G401.6 (cell line): Measurements from ENCODE around the gene PRTG.
"Not testable (repeated sequence)": the region's sequence is repeated elsewhere in the genome, so short reads cannot be mapped to it uniquely, and the experiment has no call there.

Experiments
- FAIRE-seq: peaks from 2 replicates; lab custom pipeline; 2012; peaks lifted over from hg19 to GRCh38; lab: Jason Lieb, UNC

The PRTG gene

GRCh38 chr15:55700876-55701275, 42.1 kb downstream of the PRTG start:
- no peak for FAIRE-seq

GRCh38 chr15:55698653-55699052, 44.3 kb downstream of the PRTG start:
- no peak for FAIRE-seq

- FAIRE-seq = peak; percentile 48
Measured at GRCh38 chr15:55696221-55696620, 46.7 kb downstream of the PRTG start.

- FAIRE-seq = no peak
Measured at GRCh38 chr15:55695432-55695831, 47.5 kb downstream of the PRTG start.

GRCh38 chr15:55694652-55695150, 48.3 kb downstream of the PRTG start:
- FAIRE-seq = peak; percentile 96

- not testable (repeated sequence) for FAIRE-seq
Measured at GRCh38 chr15:55693116-55693515, 49.8 kb downstream of the PRTG start.

- no peak for FAIRE-seq
Measured at GRCh38 chr15:55687792-55688191, 55.2 kb downstream of the PRTG start.

GRCh38 chr15:55685286-55685685, 57.7 kb downstream of the PRTG start:
- no peak for FAIRE-seq

GRCh38 chr15:55683376-55683775, 59.6 kb downstream of the PRTG start:
- FAIRE-seq = no peak

- FAIRE-seq = peak; percentile 63
Measured at GRCh38 chr15:55681631-55682030, 61.3 kb downstream of the PRTG start.

- FAIRE-seq = no peak
Measured at GRCh38 chr15:55676507-55676906, 66.4 kb downstream of the PRTG start.

GRCh38 chr15:55673287-55673686, 69.7 kb downstream of the PRTG start:
- FAIRE-seq = no peak

- no peak for FAIRE-seq
Measured at GRCh38 chr15:55669270-55669669, 73.7 kb downstream of the PRTG start.

GRCh38 chr15:55665605-55666227, 77.2 kb downstream of the PRTG start:
- FAIRE-seq = no peak

- FAIRE-seq = no peak
Measured at GRCh38 chr15:55661428-55661827, 81.5 kb downstream of the PRTG start.

- FAIRE-seq = no peak
Measured at GRCh38 chr15:55660153-55660552, 82.8 kb downstream of the PRTG start.

GRCh38 chr15:55659481-55659880, 83.5 kb downstream of the PRTG start:
- no peak for FAIRE-seq

- FAIRE-seq = no peak
Measured at GRCh38 chr15:55658886-55659285, 84.1 kb downstream of the PRTG start.

GRCh38 chr15:55654561-55655031, 88.4 kb downstream of the PRTG start:
- no peak for FAIRE-seq

GRCh38 chr15:55652909-55653495, 90.0 kb downstream of the PRTG start:
- peak; percentile 92 for FAIRE-seq

- no peak for FAIRE-seq
Measured at GRCh38 chr15:55652359-55652758, 90.6 kb downstream of the PRTG start.

- no peak for FAIRE-seq
Measured at GRCh38 chr15:55649058-55649423, 93.9 kb downstream of the PRTG start.

GRCh38 chr15:55638764-55639163, 104.2 kb downstream of the PRTG start:
- FAIRE-seq = no peak

GRCh38 chr15:55637086-55637485, 105.9 kb downstream of the PRTG start:
- peak; percentile 59 for FAIRE-seq
